HepG2 (cell line): ENCODE results near the gene TWNK. TPM values are rescaled to one million over a fixed set of nuclear protein-coding genes. Genes with fewer than 3 reads are reported as not detected.
A peak's percentile ranks its signal among the peaks of the same experiment; 100 is the strongest.

ENCODE experiments used
- ADNP ChIP-seq: sonication (generic); formaldehyde crosslinking; IDR thresholded peaks from 2 replicates; pipeline ENCODE4 v1.4.0; 2020; ENCODE audit warnings: missing genetic modification reagents
- AHR ChIP-seq: IDR thresholded peaks from 2 replicates; pipeline ENCODE4 v1.6.1; 2018; ENCODE audit warnings: missing genetic modification reagents, missing compliant biosample characterization
- ARNT ChIP-seq: fragments of 450-650 bp; IDR thresholded peaks from 2 replicates; pipeline ENCODE4 v1.6.1; 2017
- GFI1 ChIP-seq: sonication (generic); formaldehyde crosslinking; IDR thresholded peaks from 2 replicates; pipeline ENCODE4 v1.5.0; 2020; ENCODE audit warnings: missing genetic modification reagents, mild to moderate bottlenecking, borderline replicate concordance
- JDP2 ChIP-seq: sonication (generic); formaldehyde crosslinking; IDR thresholded peaks from 2 replicates; pipeline ENCODE4 v1.8.1; 2022; ENCODE audit warnings: missing genetic modification reagents, borderline replicate concordance
- MAFG ChIP-seq: sonication (generic); formaldehyde crosslinking; IDR thresholded peaks from 2 replicates; pipeline ENCODE4 v1.5.1; 2020; ENCODE audit warnings: mild to moderate bottlenecking, missing genetic modification reagents
- MIER2 ChIP-seq: IDR thresholded peaks from 2 replicates; pipeline ENCODE4 v1.6.1; 2016; ENCODE audit warnings: missing biosample characterization, missing genetic modification reagents
- POLR2G ChIP-seq: fragments of 200-400 bp; formaldehyde crosslinking; IDR thresholded peaks from 2 replicates; pipeline ENCODE4 v1.6.1; 2018; ENCODE audit warnings: mild to moderate bottlenecking, low read depth, low read length, moderate library complexity
- SOX6 ChIP-seq, 2 experiments: fragments of 450-650 bp in 1 of 2; sonication (generic) in 1 of 2; formaldehyde crosslinking in 1 of 2; IDR thresholded peaks; 2 replicates each; pipeline versions ENCODE4 v1.4.0 to v1.6.1; 2017 to 2020; ENCODE audit warnings: antibody characterized with exemption in 1 of 2, mild to moderate bottlenecking in 1 of 2, missing genetic modification reagents in 1 of 2
- SP5 ChIP-seq: IDR thresholded peaks from 2 replicates; pipeline ENCODE4 v1.6.1; 2016; ENCODE audit warnings: low read depth, borderline replicate concordance
- TEAD3 ChIP-seq: optimal IDR thresholded peaks from 2 replicates; pipeline ENCODE3; 2016; ENCODE audit warnings: borderline replicate concordance
- THAP11 ChIP-seq: IDR thresholded peaks from 2 replicates; pipeline ENCODE4 v1.6.1; 2016; ENCODE audit warnings: missing biosample characterization, missing genetic modification reagents
- ZBTB3 ChIP-seq: sonication (generic); formaldehyde crosslinking; IDR thresholded peaks from 2 replicates; pipeline ENCODE4 v1.4.0; 2020; ENCODE audit warnings: low read depth, mild to moderate bottlenecking, moderate library complexity, missing genetic modification reagents, borderline replicate concordance
- ZBTB44 ChIP-seq: sonication (generic); formaldehyde crosslinking; IDR thresholded peaks from 2 replicates; pipeline ENCODE4 v1.4.0; 2020; ENCODE audit warnings: missing genetic modification reagents
- ZNF12 ChIP-seq: sonication (generic); formaldehyde crosslinking; IDR thresholded peaks from 2 replicates; pipeline ENCODE4 v1.5.0; 2020; ENCODE audit warnings: missing genetic modification reagents
- ZNF251 ChIP-seq: sonication (generic); formaldehyde crosslinking; IDR thresholded peaks from 2 replicates; pipeline ENCODE4 v1.9.0; 2021; ENCODE audit warnings: mild to moderate bottlenecking, missing genetic modification reagents
- ZNF264 ChIP-seq: sonication (generic); formaldehyde crosslinking; IDR thresholded peaks from 2 replicates; pipeline ENCODE4 v1.4.0; 2020; ENCODE audit warnings: missing genetic modification reagents
- ZNF326 ChIP-seq: sonication (generic); formaldehyde crosslinking; IDR thresholded peaks from 2 replicates; pipeline ENCODE4 v1.4.0; 2020; ENCODE audit warnings: missing genetic modification reagents, borderline replicate concordance
- ZNF543 ChIP-seq: sonication (generic); formaldehyde crosslinking; IDR thresholded peaks from 2 replicates; pipeline ENCODE4 v1.4.0; 2020; ENCODE audit warnings: mild to moderate bottlenecking, missing genetic modification reagents
- ZNF564 ChIP-seq: sonication (generic); formaldehyde crosslinking; IDR thresholded peaks from 2 replicates; pipeline ENCODE4 v1.8.1; 2023; ENCODE audit warnings: mild to moderate bottlenecking, missing genetic modification reagents
- ZNF572 ChIP-seq: sonication (generic); formaldehyde crosslinking; IDR thresholded peaks from 2 replicates; pipeline ENCODE4 v1.5.1; 2020; ENCODE audit warnings: mild to moderate bottlenecking, missing genetic modification reagents
- ZNF691 ChIP-seq: sonication (generic); formaldehyde crosslinking; IDR thresholded peaks from 2 replicates; pipeline ENCODE4 v1.4.0; 2020; ENCODE audit warnings: missing genetic modification reagents, low read depth, mild to moderate bottlenecking, borderline replicate concordance
- ZNF770 ChIP-seq: sonication (generic); formaldehyde crosslinking; IDR thresholded peaks from 2 replicates; pipeline ENCODE4 v1.5.0; 2020; ENCODE audit warnings: mild to moderate bottlenecking, missing genetic modification reagents
- polyA plus RNA-seq, 8 experiments: library from polyadenylated mRNA; depleted of rRNA in 3 of 8; stranded (reverse) in 7 of 8; unstranded in 1 of 8; fragments of >200 nt; fragmentation: Illumina TruSeq in 4 of 8; extraction: Trizol in 4 of 8; gene quantifications; 2 replicates each; pipeline versions ENCODE4 v1.2.1 to v1.2.3, GENCODE V29; 2011 to 2016; ENCODE audit warnings: low read depth in 4 of 8, missing spikeins in 1 of 8, mixed read lengths in 1 of 8; ENCODE audit not compliant: insufficient read depth in 1 of 8
- total RNA-seq, 5 experiments: library from RNA; depleted of rRNA; stranded (reverse); fragments of >200 nt; fragmentation: Illumina TruSeq; extraction: Trizol; gene quantifications; 2 replicates each; pipeline ENCODE4 v1.2.3, GENCODE V29; 2016; ENCODE audit warnings: low read depth in 1 of 5

Gene TWNK
- total and polyA plus RNA-seq, 2 of the 13 experiments (the other 11 are each of a cell fraction or from before 2014, with no cell fraction given): 10.7 to 16.5 TPM

GRCh38 chr10:100970914-100971811 lies 16.2 kb upstream of the TWNK start (continued):
- TF ChIP-seq ZNF251 (CRISPR knock-in tag): no peak
- no peak for TF ChIP-seq SOX6 (IDR thresholded peaks at IDR 0.05)
- peak; percentile 92 for TF ChIP-seq SOX6 (CRISPR knock-in tag; IDR thresholded peaks at IDR 0.05)
- TF ChIP-seq ZNF543 (CRISPR knock-in tag): 0 out of 2 replicates have a peak, but pooled peaks have one; percentile 66
- TF ChIP-seq THAP11 (CRISPR knock-in tag): peak; percentile 80
- no peak for TF ChIP-seq MAFG (CRISPR knock-in tag)
- TF ChIP-seq AHR (CRISPR knock-in tag): no peak
- TF ChIP-seq ARNT: no peak
- TF ChIP-seq ZNF264 (CRISPR knock-in tag): peak; percentile 70
- TF ChIP-seq MIER2 (CRISPR knock-in tag): peak; percentile 70
- peak; percentile 75 for TF ChIP-seq GFI1 (CRISPR knock-in tag)
- no peak for TF ChIP-seq ZBTB3 (CRISPR knock-in tag)
- TF ChIP-seq JDP2: no peak
- TF ChIP-seq POLR2G: peak; percentile 63
- TF ChIP-seq ZNF572: no peak
- no peak for TF ChIP-seq ADNP (CRISPR knock-in tag)
- TF ChIP-seq ZBTB44 (CRISPR knock-in tag): no peak
- TF ChIP-seq ZNF326 (CRISPR knock-in tag): no peak
- peak; percentile 36; the same call in 1 of the 2 replicates for TF ChIP-seq ZNF12 (CRISPR knock-in tag)
- no peak for TF ChIP-seq ZNF691 (CRISPR knock-in tag)
- 0 out of 2 replicates have a peak, but pooled peaks have one; percentile 50 for TF ChIP-seq ZNF564 (CRISPR knock-in tag)
- peak; percentile 96 for TF ChIP-seq SP5 (CRISPR knock-in tag)
- TF ChIP-seq ZNF770 (CRISPR knock-in tag): 0 out of 2 replicates have a peak, but pooled peaks have one; percentile 57
- TF ChIP-seq TEAD3 (CRISPR knock-in tag): peak; percentile 89
